NCI-H2107 (cell line): ENCODE results near the gene ZFYVE21.
"Not testable (repeated sequence)": the region's sequence is repeated elsewhere in the genome, so short reads cannot be mapped to it uniquely, and the experiment has no call there.

Experiments used
- DNase-seq: peaks from one replicate; lab custom pipeline; 2025; lab: John Stamatoyannopoulos, UW

The ZFYVE21 gene

DNA sequence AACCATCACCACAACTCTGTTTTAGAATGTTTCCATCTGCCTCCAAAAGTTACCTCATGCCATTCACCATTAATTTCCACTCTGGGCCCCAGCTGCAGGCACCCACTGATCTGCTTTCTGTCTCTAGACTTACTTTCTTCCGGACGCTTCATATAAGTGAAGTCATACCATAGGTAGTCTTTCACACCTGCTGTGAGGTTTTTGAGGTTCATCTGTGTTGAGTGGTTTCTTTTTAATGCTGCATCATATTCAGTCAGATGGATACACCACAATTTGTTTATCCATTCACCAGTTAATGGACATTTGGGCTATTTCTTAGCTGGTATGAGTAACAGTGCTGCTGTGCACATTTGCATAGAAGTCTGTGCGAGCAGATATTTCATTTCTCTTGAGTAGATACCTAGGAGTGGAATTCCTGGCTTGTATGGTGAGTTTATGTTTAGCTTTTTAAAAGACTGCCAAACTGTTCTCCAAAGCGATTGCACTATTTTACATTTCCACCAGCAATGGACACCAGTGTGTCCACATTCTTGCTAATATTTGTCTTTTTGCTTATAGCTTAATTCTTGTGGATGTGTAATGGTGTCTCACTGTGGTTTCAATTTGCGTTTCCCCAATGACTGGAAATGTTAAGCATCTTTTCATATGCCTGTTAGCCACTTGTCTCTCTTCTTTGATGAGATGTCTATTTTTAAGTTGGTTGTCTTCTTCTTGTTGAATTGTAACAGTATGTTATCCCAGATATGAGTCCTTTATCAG lies 48.3 kb downstream of the ZFYVE21 start:
- DNase-seq = peak; percentile 51

GRCh38 chr14:103765526-103765925 lies 49.9 kb downstream of the ZFYVE21 start:
- no peak for DNase-seq

- DNase-seq = no peak
Measured at GRCh38 chr14:103767336-103767894, 51.8 kb downstream of the ZFYVE21 start.

DNA sequence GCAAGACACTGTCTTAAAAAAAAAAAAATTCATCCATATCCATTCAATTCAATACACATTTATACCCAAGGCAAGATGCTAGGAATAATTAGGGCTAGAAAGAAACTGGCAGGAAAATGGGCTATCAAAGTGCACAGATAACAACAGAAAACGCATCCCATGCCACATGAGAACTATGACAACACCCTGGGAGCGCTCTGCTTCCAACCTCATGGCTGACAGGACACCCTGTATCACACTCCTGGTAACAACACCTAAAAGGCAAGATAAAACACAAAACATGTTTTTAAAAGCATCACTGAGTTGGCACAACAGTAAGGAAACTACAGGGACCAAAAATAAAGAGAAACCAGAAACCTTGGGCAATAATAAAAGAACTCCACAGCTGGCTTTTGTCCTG lies 54.9 kb downstream of the ZFYVE21 start:
- no peak for DNase-seq

GRCh38 chr14:103770902-103771301 lies 55.3 kb downstream of the ZFYVE21 start:
- no peak for DNase-seq

DNA sequence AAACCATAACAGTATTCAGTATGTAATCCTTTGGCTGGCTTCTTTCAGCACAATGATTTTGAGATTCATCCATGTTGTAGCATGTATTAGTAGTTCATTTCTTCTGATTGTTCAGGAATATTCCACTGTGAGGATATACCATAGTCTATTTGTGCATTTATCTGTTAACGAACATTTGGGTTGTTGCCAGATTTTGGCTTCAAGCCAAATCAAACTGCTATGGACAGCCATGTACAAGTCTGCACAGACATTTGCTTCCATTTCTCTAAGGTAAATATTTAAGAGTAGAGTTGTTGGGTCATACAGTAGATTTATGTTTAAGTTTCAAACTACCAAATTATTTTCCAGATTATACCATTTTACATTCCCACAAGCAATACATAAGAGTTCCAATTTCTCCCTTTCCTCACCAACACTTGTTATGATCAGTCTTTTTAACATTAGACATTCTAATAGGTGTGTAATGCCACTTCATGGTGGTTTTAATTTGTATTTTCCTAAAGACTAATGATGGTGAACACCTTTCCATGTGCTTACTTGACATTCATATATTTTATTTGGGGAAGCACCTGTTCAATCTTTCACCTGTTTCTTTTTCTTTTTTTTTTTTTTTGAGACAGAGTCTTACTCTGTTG lies 56.6 kb downstream of the ZFYVE21 start:
- DNase-seq = no peak

- DNase-seq = no peak
Measured at GRCh38 chr14:103773521-103773920, 57.9 kb downstream of the ZFYVE21 start.

DNA sequence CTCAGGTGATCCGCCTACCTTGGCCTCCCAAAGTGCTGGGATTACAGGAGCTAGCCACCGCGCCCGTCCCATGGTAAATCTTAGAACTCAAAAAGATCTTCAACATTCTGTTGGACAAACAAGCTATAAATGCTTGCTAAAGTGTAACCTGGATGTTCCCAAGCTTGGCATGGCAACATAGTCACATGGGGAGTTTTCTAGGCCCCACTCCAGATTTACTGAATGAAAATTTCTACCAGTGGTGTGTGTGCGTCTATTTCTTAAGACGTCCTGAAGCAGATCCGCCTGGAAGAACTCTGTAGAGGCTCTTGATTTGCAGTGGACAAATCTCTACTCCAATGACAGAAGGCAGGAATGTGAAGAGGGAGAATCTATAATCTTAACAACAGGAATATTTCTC lies 59.9 kb downstream of the ZFYVE21 start:
- no peak for DNase-seq

- not testable (repeated sequence) for DNase-seq
Measured at GRCh38 chr14:103776319-103776718, 60.7 kb downstream of the ZFYVE21 start.

DNA sequence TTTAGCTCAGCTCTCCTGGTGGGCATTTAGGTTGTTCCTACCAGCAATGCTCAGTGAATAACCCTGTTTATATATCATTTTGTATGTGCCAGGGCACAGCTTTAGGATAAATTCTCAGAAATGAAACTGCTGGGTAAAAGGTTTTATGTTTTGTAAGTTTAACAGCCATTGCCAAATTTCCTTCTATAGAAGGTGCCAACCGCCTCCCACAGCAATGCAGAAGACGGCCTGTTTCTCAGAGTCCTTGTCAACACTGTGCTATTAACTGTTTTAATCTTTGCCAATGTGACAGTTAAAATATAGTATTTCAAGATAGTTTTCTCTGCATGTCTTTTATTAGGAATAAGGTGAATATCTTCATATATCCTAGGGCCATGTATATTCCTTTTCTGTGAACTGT lies 66.8 kb downstream of the ZFYVE21 start:
- DNase-seq = no peak
